ENCODE results near the gene GPR137B.

DNA sequence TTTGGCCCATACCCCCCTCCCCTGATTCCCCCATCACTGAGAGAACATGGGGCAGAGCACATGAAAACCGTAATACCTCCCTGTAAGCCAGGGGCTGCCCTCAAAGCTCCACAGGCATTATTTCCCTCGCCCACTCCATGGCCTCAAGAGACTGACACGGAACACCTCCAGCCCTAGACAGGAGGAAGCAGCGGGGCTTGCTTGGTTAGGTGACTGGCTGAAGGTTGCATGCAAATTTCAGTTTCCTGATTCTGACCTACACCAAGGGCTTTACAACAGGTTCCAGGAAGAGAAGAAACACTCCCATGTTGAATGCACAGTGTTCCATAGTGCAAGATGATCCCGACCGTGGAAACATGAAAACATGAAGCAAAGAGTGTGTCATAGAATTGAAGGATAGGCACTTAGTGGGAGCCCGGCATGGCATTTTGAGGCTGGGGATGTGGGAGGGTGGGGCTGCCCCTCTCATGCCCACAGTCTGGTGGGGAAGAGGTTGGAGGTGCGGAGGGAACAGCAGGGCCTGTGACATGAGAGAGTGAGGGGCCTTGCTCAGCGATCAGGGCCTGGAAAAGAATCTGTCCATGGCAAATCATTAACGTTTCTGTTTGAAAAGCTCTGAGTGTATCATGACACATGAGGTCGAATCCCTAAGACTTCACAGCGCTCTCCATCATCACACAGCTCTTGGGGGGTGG is 33.5 kb downstream of the GPR137B start:
- TF ChIP-seq POLR2AphosphoS5 (IDR thresholded peaks at IDR 0.05; ENCODE audit: low read depth, low read length) (peak; percentile 73), POLR2A (IDR thresholded peaks at IDR 0.05; ENCODE audit: low read depth, low read length) (no peak)

Data from GM12891 (cell line).